IPS DF 4.7 (cell line): ENCODE results near the gene R3HDM4.
"Not testable (repeated sequence)": the region's sequence is repeated elsewhere in the genome, so short reads cannot be mapped to it uniquely, and the experiment has no call there.

ENCODE experiments used
- DNase-seq: peaks from one replicate; pipeline ENCODE4 v3.0.0-alpha.2; 2013; ENCODE audit warnings: low spot score; ENCODE audit errors: extremely low read depth

R3HDM4 gene

GRCh38 chr19:913080-913748, at the start of gene R3HDM4:
Gene R3HDM4 (minus strand): TSS chr19:913219. CDS start chr19:913157, 62 bp downstream.
- DNase-seq = no peak

GRCh38 chr19:961866-962620, 49.0 kb upstream of the R3HDM4 start:
- no peak for DNase-seq

- DNase-seq = no peak
Observed at GRCh38 chr19:960601-960938, 47.6 kb upstream of the R3HDM4 start.

GRCh38 chr19:960020-960419, 47.0 kb upstream of the R3HDM4 start:
- DNase-seq = no peak

- no peak for DNase-seq
Observed at GRCh38 chr19:958967-959855, 46.2 kb upstream of the R3HDM4 start.

GRCh38 chr19:957578-957977, 44.6 kb upstream of the R3HDM4 start:
- not testable (repeated sequence) for DNase-seq

GRCh38 chr19:956766-957440, 43.9 kb upstream of the R3HDM4 start:
- DNase-seq = no peak

- DNase-seq = no peak
Observed at GRCh38 chr19:955803-956765, 43.1 kb upstream of the R3HDM4 start.

GRCh38 chr19:954672-955494, 41.9 kb upstream of the R3HDM4 start:
- DNase-seq = no peak

GRCh38 chr19:954272-954671, 41.3 kb upstream of the R3HDM4 start:
- DNase-seq = no peak

GRCh38 chr19:953445-954271, 40.6 kb upstream of the R3HDM4 start:
- DNase-seq = no peak

- DNase-seq = no peak
Observed at GRCh38 chr19:952680-953444, 39.8 kb upstream of the R3HDM4 start.

GRCh38 chr19:952049-952679, 39.1 kb upstream of the R3HDM4 start:
- no peak for DNase-seq

GRCh38 chr19:950352-951066, 37.5 kb upstream of the R3HDM4 start:
- no peak for DNase-seq

GRCh38 chr19:948842-949496, 36.0 kb upstream of the R3HDM4 start:
- no peak for DNase-seq
